PC-9 (cell line): Measurements from ENCODE around the gene MAP4K4.

Experiments
- EZH2 ChIP-seq: fragments of 200-600 bp; sonication (generic); IDR thresholded peaks from 2 replicates; pipeline ENCODE4 v1.8.0; 2017; ENCODE audit warnings: antibody characterized with exemption, low read depth
- TF ChIP-seq, protein P1 (sequence below): fragments of 200-600 bp; sonication (generic); conservative IDR thresholded peaks from 2 replicates; pipeline ENCODE4 v1.6.1; 2017; ENCODE audit warnings: mixed run types, antibody characterized with exemption, mild to moderate bottlenecking, moderate library complexity

DNA sequence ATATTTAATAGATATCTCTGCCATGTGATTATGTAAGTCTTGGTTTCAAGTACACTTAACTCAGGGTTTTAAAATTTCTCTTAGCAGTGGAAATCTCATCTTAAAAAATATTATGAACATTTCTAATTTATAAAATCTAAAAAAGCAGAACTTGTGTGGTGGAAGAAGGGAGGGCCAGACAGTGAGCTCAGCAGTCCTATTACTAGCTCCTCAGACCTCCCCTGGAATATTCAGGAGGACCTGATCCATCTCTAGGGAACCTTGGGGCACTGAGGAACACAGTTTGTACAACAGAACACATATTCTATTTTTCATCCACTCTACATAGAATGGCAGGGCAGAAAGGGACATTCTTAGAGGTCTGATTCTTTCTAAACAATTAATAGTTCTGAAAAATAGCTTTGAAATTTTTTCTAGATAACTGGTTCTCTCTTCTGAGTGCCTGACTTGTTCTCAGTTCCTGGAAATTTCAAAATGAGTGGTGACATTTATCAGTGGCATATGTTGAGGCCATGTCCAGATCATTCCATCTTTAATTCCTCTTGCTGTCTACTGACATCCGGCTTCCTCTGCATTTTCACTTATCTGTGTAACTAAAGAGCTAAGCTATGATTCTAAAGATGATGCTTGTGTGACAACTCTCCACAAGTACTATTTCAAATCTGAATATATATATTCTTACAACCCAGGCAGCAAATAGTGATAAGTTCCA, 8.2 kb upstream of the MAP4K4 start:
- TF ChIP-seq EZH2: no peak
- TF ChIP-seq, protein P1, sequence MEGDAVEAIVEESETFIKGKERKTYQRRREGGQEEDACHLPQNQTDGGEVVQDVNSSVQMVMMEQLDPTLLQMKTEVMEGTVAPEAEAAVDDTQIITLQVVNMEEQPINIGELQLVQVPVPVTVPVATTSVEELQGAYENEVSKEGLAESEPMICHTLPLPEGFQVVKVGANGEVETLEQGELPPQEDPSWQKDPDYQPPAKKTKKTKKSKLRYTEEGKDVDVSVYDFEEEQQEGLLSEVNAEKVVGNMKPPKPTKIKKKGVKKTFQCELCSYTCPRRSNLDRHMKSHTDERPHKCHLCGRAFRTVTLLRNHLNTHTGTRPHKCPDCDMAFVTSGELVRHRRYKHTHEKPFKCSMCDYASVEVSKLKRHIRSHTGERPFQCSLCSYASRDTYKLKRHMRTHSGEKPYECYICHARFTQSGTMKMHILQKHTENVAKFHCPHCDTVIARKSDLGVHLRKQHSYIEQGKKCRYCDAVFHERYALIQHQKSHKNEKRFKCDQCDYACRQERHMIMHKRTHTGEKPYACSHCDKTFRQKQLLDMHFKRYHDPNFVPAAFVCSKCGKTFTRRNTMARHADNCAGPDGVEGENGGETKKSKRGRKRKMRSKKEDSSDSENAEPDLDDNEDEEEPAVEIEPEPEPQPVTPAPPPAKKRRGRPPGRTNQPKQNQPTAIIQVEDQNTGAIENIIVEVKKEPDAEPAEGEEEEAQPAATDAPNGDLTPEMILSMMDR: no peak
